Erythroblast (primary cell): Measurements from ENCODE around the gene OR4C5.
"Not testable (repeated sequence)": the region's sequence is repeated elsewhere in the genome, so short reads cannot be mapped to it uniquely, and the experiment has no call there.

ENCODE experiments used
- GATA1 ChIP-seq: IDR thresholded peaks from 2 replicates; pipeline ENCODE4 v1.6.1; 2011; ENCODE audit warnings: low read depth, mild to moderate bottlenecking, control low read depth, low read length, moderate library complexity
- POLR2A ChIP-seq: IDR thresholded peaks from 2 replicates; pipeline ENCODE4 v1.6.1; 2011; ENCODE audit warnings: mild to moderate bottlenecking, low read length

DNA sequence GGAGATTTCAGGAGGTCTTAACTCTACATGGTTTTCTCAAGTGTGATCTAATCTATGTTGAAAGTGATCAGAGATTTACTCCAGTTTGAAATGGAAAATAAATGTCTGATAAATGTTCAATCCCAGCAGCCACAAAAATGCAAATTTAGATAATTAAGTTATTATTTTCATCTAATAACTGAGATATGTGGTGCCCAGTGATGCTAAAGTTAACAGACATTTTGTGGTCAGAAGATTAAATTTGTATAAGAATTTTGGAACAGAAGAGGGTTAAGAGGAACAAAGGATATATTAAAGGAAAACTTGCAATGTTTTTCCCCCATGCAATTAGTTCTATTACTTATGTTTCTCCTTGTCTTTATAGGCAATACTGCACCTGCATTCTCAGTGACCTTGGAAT is 41.6 kb downstream of the OR4C5 start, which contains the start of gene OR4C3:
- not testable (repeated sequence) for TF ChIP-seq POLR2A, GATA1
